HepG2 (cell line): ENCODE measurements around the gene CNEP1R1. TPM values are rescaled to one million over a fixed set of nuclear protein-coding genes. Genes with fewer than 3 reads are reported as not detected.
A peak's percentile ranks its signal among the peaks of the same experiment; 100 is the strongest.

ENCODE experiments used
- ATAC-seq: fragments of 200-7000 bp; cut with Tn5 transposase; 3 replicates; pipeline ENCODE4 v1.9.1; 2020; ENCODE audit warnings: mild to moderate bottlenecking, moderate library complexity
- BruUV-seq: library from RNA; stranded (reverse); fragments of 400-500 nt; replicated peaks from 2 replicates; lab custom pipeline; 2021; lab: Mats Ljungman, UMichigan
- CTCF ChIA-PET: fragments of 300-600 bp; formaldehyde crosslinking; extraction: SDS; loops from one replicate; lab custom pipeline; 2021; ENCODE audit warnings: low total read pairs, inconsistent platforms, low intra/inter-chr PET ratio; lab: Yijun Ruan, JAX
- POLR2A ChIA-PET: fragments of 350-600 bp; sonication (Branson Sonifier 250); formaldehyde crosslinking; loops from one replicate; lab custom pipeline; 2020; ENCODE audit warnings: antibody characterized with exemption, inconsistent platforms; lab: Yijun Ruan, JAX
- DNase-seq: peaks from one replicate; pipeline ENCODE4 v3.0.0-alpha.2; 2015; ENCODE audit warnings: low spot score
- FAIRE-seq: peaks from 3 replicates; lab custom pipeline; 2011; peaks lifted over from hg19 to GRCh38; lab: Jason Lieb, UNC
- H2AFZ ChIP-seq: one replicate; pipeline ENCODE4 v1.6.1; 2011; ENCODE audit warnings: low read length, inconsistent platforms
- H3K27ac ChIP-seq: fragments of 300-600 bp; 3 replicates; pipeline ENCODE4 v1.8.0; 2011; ENCODE audit warnings: mixed run types, mild to moderate bottlenecking, mixed read lengths, low read length, inconsistent platforms; ENCODE audit not compliant: insufficient read depth; ENCODE audit errors: extremely low read length
- H3K27me3 ChIP-seq, 2 experiments: fragments of 200-600 bp in 1 of 2; 2 replicates in 1 of 2; 3 replicates in 1 of 2; pipeline versions ENCODE4 v1.6.0 to v1.8.0; 2011; ENCODE audit warnings: low read length in 2 of 2, mild to moderate bottlenecking in 2 of 2, moderate library complexity in 2 of 2, inconsistent platforms in 1 of 2; ENCODE audit not compliant: insufficient read depth in 2 of 2, control insufficient read depth in 1 of 2
- H3K36me3 ChIP-seq, 2 experiments: fragments of 200-600 bp in 1 of 2; replicated peaks in 1 of 2; 2 replicates in 1 of 2; 3 replicates in 1 of 2; pipeline versions ENCODE4 v1.5.1 to v1.8.0; 2011; ENCODE audit warnings: low read length in 2 of 2, inconsistent platforms in 1 of 2; ENCODE audit not compliant: insufficient read depth in 2 of 2, control insufficient read depth in 1 of 2
- H3K4me1 ChIP-seq: 2 replicates; pipeline ENCODE4 v1.5.1; 2012; ENCODE audit warnings: low read length, inconsistent platforms; ENCODE audit not compliant: insufficient read depth
- H3K4me2 ChIP-seq: 2 replicates; pipeline ENCODE4 v1.6.0; 2011; ENCODE audit warnings: low read depth, low read length, inconsistent platforms
- H3K4me3 ChIP-seq, 3 experiments: fragments of 200-600 bp in 1 of 3; sonication (generic), shearing (Covaris generic) in 1 of 3; replicated peaks in 1 of 3; 2 replicates each; pipeline ENCODE4 v1.5.1; 2011 to 2016; ENCODE audit warnings: low read length in 3 of 3, inconsistent platforms in 2 of 3, low read depth in 2 of 3, mild to moderate bottlenecking in 2 of 3, control low read depth in 1 of 3, mixed read lengths in 1 of 3; ENCODE audit not compliant: insufficient read depth in 1 of 3
- H3K79me2 ChIP-seq: one replicate; pipeline ENCODE4 v1.6.1; 2011; ENCODE audit warnings: low read length, inconsistent platforms; ENCODE audit not compliant: insufficient read depth
- H3K9ac ChIP-seq: 2 replicates; pipeline ENCODE4 v1.6.0; 2011; ENCODE audit warnings: mild to moderate bottlenecking, low read depth, low read length, inconsistent platforms; ENCODE audit not compliant: insufficient read depth
- H3K9me3 ChIP-seq: 2 replicates; pipeline ENCODE4 v1.5.1; 2012; ENCODE audit warnings: mild to moderate bottlenecking, low read length
- H4K20me1 ChIP-seq: 2 replicates; pipeline ENCODE4 v1.6.0; 2011; ENCODE audit warnings: inconsistent platforms, mild to moderate bottlenecking, low read length, moderate library complexity; ENCODE audit not compliant: insufficient read depth
- ARHGAP35 ChIP-seq: sonication (generic); formaldehyde crosslinking; IDR thresholded peaks from 2 replicates; pipeline ENCODE4 v1.9.0; 2022; ENCODE audit warnings: mild to moderate bottlenecking, inconsistent platforms, moderate library complexity, missing genetic modification reagents, borderline replicate concordance
- DDIT3 ChIP-seq: sonication (generic); formaldehyde crosslinking; IDR thresholded peaks from 2 replicates; pipeline ENCODE4 v1.4.0; 2020; ENCODE audit warnings: mild to moderate bottlenecking, missing genetic modification reagents
- GABPA ChIP-seq, 2 experiments: IDR thresholded peaks; 2 replicates each; pipeline ENCODE4 v1.6.1; 2011 to 2016; ENCODE audit warnings: low read depth in 2 of 2, low read length in 1 of 2, missing biosample characterization in 1 of 2, missing genetic modification characterization in 1 of 2
- IRF1 ChIP-seq: sonication (generic); formaldehyde crosslinking; IDR thresholded peaks from 2 replicates; pipeline ENCODE4 v1.4.0; 2020; ENCODE audit warnings: low read depth, mild to moderate bottlenecking, missing genetic modification reagents
- MAFG ChIP-seq: sonication (generic); formaldehyde crosslinking; IDR thresholded peaks from 2 replicates; pipeline ENCODE4 v1.5.1; 2020; ENCODE audit warnings: mild to moderate bottlenecking, missing genetic modification reagents
- TCF12 ChIP-seq, 2 experiments: fragments of 450-650 bp in 1 of 2; sonication (generic) in 1 of 2; formaldehyde crosslinking in 1 of 2; IDR thresholded peaks; 2 replicates each; pipeline versions ENCODE4 v1.6.1 to v1.8.0; 2017 to 2022; ENCODE audit warnings: antibody characterized with exemption in 1 of 2, mild to moderate bottlenecking in 1 of 2, missing genetic modification reagents in 1 of 2, moderate library complexity in 1 of 2
- TRIM22 ChIP-seq: fragments of 450-650 bp; IDR thresholded peaks from 2 replicates; pipeline ENCODE4 v1.6.1; 2017
- ZBTB44 ChIP-seq: sonication (generic); formaldehyde crosslinking; IDR thresholded peaks from 2 replicates; pipeline ENCODE4 v1.4.0; 2020; ENCODE audit warnings: missing genetic modification reagents
- ZFP36L2 ChIP-seq: sonication (generic); formaldehyde crosslinking; IDR thresholded peaks from 2 replicates; pipeline ENCODE4 v1.4.0; 2020; ENCODE audit warnings: missing genetic modification reagents
- ZNF383 ChIP-seq: sonication (generic); formaldehyde crosslinking; IDR thresholded peaks from 2 replicates; pipeline ENCODE4 v1.4.0; 2020; ENCODE audit warnings: missing genetic modification reagents, mild to moderate bottlenecking, borderline replicate concordance
- ZNF414 ChIP-seq: sonication (generic); formaldehyde crosslinking; IDR thresholded peaks from 2 replicates; pipeline ENCODE4 v1.5.0; 2020; ENCODE audit warnings: missing genetic modification reagents
- ZNF430 ChIP-seq: sonication (generic); formaldehyde crosslinking; IDR thresholded peaks from 2 replicates; pipeline ENCODE4 v1.9.0; 2021; ENCODE audit warnings: mild to moderate bottlenecking, missing genetic modification reagents
- ZNF547 ChIP-seq: sonication (generic); formaldehyde crosslinking; IDR thresholded peaks from 2 replicates; pipeline ENCODE4 v1.5.1; 2020; ENCODE audit warnings: mild to moderate bottlenecking, missing genetic modification reagents
- ZNF564 ChIP-seq: sonication (generic); formaldehyde crosslinking; IDR thresholded peaks from 2 replicates; pipeline ENCODE4 v1.8.1; 2023; ENCODE audit warnings: mild to moderate bottlenecking, missing genetic modification reagents
- WGBS: methylation state at CpG from one replicate; pipeline ENCODE4 v1.1.6; 2017; ENCODE audit warnings: low lambda C conversion rate; 5-methylcytosine and 5-hydroxymethylcytosine counted together
- in situ Hi-C: cut with HindIII; loops from 2 replicates; pipeline ENCODE4 v1.10.0; 2017; ENCODE audit warnings: low pct_unique_long_range_greater_than_20kb; ENCODE audit not compliant: extremely low pct_ligation_motif_present
- intact Hi-C: fragments of 100-400 bp; cut with micrococcal nuclease; formaldehyde crosslinking; loops from one replicate; pipeline ENCODE4 v1.10.0; 2022; ENCODE audit not compliant: unreplicated experiment
- polyA plus RNA-seq, 8 experiments: library from polyadenylated mRNA; depleted of rRNA in 3 of 8; stranded (reverse) in 7 of 8; unstranded in 1 of 8; fragments of >200 nt; fragmentation: Illumina TruSeq in 4 of 8; extraction: Trizol in 4 of 8; gene quantifications; 2 replicates each; pipeline versions ENCODE4 v1.2.1 to v1.2.3, GENCODE V29; 2011 to 2016; ENCODE audit warnings: low read depth in 4 of 8, missing spikeins in 1 of 8, mixed read lengths in 1 of 8; ENCODE audit not compliant: insufficient read depth in 1 of 8
- total RNA-seq, 5 experiments: library from RNA; depleted of rRNA; stranded (reverse); fragments of >200 nt; fragmentation: Illumina TruSeq; extraction: Trizol; gene quantifications; 2 replicates each; pipeline ENCODE4 v1.2.3, GENCODE V29; 2016; ENCODE audit warnings: low read depth in 1 of 5

CNEP1R1 gene
- total and polyA plus RNA-seq, 2 of the 13 experiments (the other 11 are each of a cell fraction or from before 2014, with no cell fraction given), result 23.6 to 26.8 TPM

GRCh38 chr16:50001144-50001543, 23.9 kb upstream of the CNEP1R1 start:
- H3K4me2 ChIP-seq, result no peak overlapping the region
- CTCF ChIA-PET, result no interaction called here
- no peaks in the 10 kb centered on the region for H3K79me2 ChIP-seq
- in situ Hi-C loops (no loop called here), intact Hi-C loops (no loop called here)
- H3K36me3 ChIP-seq, result no peaks in the 10 kb centered on the region
- POLR2A ChIA-PET, result no interaction called here
- BruUV-seq, result no TSS peak
- no peak overlapping the region for H2AFZ ChIP-seq
- FAIRE-seq (no peak), DNase-seq (no peak), ATAC-seq (no peak)
- no peak overlapping the region for H3K4me3 ChIP-seq
- H3K27me3 ChIP-seq, result no peaks in the 10 kb centered on the region; a peak in 1 of 5 replicates
- no peak overlapping the region for H3K9ac ChIP-seq
- H3K27ac ChIP-seq, result no peak overlapping the region
- TF ChIP-seq DDIT3 (CRISPR knock-in tag) (no peak), ZNF564 (CRISPR knock-in tag) (peak; percentile 68; the same call in 1 of the 2 replicates)
- 2% methylated on average over 3 of the region's 3 CpGs for WGBS
- H3K4me1 ChIP-seq, result no peaks in the 10 kb centered on the region
- no peaks in the 10 kb centered on the region for H3K9me3 ChIP-seq
- no peaks in the 10 kb centered on the region for H4K20me1 ChIP-seq

GRCh38 chr16:50002190-50002589, 22.8 kb upstream of the CNEP1R1 start:
- no peaks in the 10 kb centered on the region for H3K36me3 ChIP-seq
- ChIA-PET CTCF (no interaction called here), POLR2A (no interaction called here)
- H3K4me1 ChIP-seq, result no peaks in the 10 kb centered on the region
- no peak for DNase-seq
- in situ Hi-C loops (no loop called here), intact Hi-C loops (no loop called here)
- no peaks in the 10 kb centered on the region; a peak in 1 of 5 replicates for H3K27me3 ChIP-seq
- no peaks in the 10 kb centered on the region for H4K20me1 ChIP-seq
- 4% methylated on average over 1 of the region's 1 CpG for WGBS
- no peaks in the 10 kb centered on the region for H3K79me2 ChIP-seq
- no peak overlapping the region for H3K4me2 ChIP-seq
- no peak overlapping the region for H3K9ac ChIP-seq
- BruUV-seq, result no TSS peak
- H2AFZ ChIP-seq, result no peak overlapping the region
- FAIRE-seq, result no peak
- no peak overlapping the region for H3K27ac ChIP-seq
- H3K4me3 ChIP-seq, result no peak overlapping the region
- no peak for ATAC-seq
- no peaks in the 10 kb centered on the region for H3K9me3 ChIP-seq
- TF ChIP-seq GABPA (IDR thresholded peaks at IDR 0.05; ENCODE audit: low read depth, low read length) (no peak), GABPA (CRISPR knock-in tag; IDR thresholded peaks at IDR 0.05; ENCODE audit: low read depth) (no peak), IRF1 (CRISPR knock-in tag) (no peak), ZNF414 (CRISPR knock-in tag) (no peak), ARHGAP35 (no peak), ZBTB44 (CRISPR knock-in tag) (no peak), ZNF430 (CRISPR knock-in tag) (no peak), ZFP36L2 (CRISPR knock-in tag) (no peak), ZNF383 (CRISPR knock-in tag) (no peak), TCF12 (IDR thresholded peaks at IDR 0.05) (no peak), TCF12 (CRISPR knock-in tag; IDR thresholded peaks at IDR 0.05) (no peak), TRIM22 (no peak), ZNF547 (CRISPR knock-in tag) (no peak), MAFG (CRISPR knock-in tag) (no peak)
